ENCODE data around the gene STMN3.
"Not testable (repeated sequence)": the region's sequence is repeated elsewhere in the genome, so short reads cannot be mapped to it uniquely, and the experiment has no call there.

Gene STMN3

DNA sequence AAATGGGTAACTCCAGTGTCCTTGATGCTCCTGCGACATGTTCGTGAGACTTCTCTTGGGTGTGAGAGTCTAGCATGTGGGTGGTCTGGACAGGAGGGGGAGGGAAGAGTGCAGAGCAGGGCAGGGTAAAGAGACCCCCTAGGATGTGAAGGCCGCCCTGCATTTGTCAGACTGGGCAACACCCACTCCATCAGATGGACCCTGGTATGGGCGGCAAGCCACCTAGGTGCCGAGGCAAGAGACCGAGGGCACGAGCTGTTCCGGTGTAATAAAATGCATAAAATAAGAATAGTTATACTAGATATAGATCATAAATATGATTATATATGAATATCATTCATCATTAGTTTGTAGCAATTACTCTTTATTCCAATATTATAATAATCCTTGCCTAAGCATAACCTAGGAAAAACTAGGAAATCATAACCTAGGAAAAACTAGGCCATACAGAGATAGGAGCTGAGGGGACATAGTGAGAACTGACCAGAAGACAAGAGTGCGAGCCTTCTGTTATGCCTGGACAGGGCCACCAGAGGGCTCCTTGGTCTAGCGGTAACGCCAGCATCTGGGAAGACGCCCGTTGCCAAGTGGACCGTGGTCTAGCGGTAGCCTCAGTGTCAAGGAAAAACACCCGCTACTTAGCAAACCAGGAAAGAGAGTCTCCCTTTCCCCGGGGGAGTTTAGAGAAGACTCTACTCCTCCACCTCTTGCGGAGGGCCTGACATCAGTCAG is 39.2 kb downstream of the STMN3 start:
- DNase-seq (ENCODE audit: low read depth, low spot score) = not testable (repeated sequence)

DNA sequence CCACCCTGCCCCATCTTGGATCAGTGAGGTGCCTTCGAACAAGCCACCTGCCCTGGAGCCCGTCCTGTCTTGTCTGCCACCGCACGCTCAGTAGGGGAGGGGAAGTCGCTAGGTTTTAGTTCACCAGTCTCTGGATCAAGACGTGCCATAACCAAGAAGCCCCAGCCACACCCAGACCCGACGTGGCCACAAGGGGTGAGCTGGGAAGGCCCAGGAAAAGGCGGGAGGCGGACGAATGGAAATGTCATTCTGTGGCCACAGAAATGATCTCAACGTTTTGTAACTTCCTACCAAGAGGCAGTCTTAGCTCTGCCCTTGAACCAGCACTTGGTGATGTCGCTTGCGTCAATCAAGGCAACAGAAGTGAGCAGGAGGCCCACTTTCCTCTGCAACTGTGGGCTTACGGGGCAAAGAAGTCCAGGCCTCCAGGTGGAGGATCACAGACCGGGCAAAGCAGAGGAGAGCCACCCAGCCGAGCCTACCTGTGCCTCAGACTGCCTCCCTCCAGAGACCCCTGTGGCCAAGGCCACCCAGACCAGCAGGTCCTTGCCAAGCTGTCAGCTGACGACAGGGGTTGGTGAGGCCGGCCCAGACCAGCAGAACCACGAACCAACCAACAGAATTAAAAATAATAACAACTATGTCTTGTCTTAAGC is 40.8 kb downstream of the STMN3 start:
- DNase-seq (ENCODE audit: low read depth, low spot score) = no peak

DNA sequence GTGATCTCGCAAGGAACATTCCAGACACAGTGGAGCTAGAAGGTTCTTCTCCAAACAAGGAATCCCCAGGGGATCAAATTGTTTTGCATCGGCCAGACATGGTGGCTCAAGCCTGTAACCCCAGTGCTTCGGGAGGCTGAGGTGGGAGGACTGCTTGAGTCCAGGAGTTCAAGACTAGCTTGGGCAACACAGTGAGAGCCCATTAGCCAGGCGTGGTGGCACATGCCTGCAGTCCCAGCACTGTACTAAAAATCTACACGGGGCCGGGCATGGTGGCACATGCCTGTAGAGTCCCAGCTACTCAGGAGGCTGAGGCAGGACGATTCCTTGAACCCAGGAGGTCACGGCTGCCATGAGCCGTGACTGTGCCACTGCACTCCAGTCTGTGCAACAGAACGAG is 41.6 kb downstream of the STMN3 start:
- DNase-seq (ENCODE audit: low read depth, low spot score) = no peak

DNA sequence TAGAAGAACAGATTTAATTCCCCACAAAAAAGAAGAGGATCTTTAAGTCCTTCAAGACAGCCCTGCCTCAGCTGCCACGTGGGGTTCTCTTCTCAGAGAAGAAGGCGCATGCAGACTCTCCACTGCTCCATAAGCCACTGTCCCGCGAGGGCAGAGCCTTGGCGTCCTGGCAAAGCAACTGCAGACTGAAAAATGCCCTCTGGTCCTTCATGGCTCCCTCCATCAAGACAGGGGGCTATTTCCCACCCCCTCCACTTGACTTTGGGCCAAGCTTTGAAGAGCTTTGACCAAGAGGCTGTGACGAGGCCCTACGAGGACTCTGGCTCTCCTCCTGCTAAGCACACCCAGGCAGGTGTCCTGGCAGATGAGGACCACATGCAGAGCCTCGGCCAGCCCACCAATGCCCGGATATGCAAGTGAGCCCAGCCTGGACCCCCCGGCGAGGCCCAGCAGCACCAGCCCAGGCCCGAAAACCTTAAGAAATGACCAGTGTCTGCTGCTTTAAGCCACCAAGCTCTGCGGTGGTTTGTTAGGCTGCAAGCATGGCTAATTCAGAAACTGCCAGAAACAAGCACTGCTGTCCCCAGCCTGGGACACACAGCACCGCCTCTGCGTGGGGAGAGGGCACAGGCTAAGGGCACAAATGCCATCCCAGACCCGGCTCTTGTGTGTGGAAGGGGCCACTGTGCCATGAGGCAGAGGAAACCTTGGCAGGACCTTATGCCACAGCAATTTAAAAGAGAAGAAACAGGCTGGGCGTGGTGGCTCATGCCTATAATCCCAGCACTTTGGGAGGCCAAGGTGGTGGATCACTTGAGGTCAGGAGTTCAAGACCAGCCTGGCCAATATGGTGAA is 42.4 kb downstream of the STMN3 start:
- DNase-seq (ENCODE audit: low read depth, low spot score) = no peak

DNA sequence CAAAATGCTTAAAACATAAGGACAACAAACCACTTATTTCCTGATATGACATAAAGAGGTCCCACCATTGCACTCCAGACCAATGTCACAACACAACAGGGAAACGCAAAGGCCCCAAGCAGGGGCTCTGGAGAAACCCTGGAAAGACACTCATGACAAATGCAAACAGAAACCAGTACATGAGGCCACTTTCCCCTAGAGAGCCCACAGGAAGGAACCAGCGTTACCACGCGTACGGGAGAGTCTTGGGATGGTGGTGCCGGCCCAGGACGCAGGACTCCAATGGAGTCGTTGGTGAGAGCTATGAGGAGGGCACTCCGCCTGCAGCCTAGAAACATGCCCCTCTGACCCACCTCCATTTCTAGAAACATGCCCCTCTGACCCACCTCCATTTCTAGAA is 46.5 kb downstream of the STMN3 start:
- DNase-seq (ENCODE audit: low read depth, low spot score) = no peak

DNA sequence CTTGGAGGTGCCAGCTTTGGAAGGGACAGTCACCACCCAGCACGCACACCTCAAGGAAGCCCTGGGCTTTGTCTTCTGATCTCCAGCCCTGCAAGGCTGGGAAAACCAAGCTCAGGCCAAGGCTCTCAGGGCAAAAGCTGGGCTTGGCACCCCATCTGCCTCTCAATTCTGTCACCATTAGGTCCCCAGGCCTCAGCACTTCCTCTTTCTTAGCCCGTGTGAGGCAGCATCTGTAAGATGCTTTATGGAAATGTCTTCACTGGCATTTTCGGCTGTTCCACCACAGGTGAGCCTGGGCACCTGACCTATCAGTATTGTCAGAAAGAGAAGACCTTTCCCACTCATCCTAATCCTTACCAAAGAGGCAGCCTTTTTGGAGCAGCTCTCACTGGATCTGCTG is 50.9 kb downstream of the STMN3 start:
- no peak for DNase-seq (ENCODE audit: low read depth, low spot score)

DNA sequence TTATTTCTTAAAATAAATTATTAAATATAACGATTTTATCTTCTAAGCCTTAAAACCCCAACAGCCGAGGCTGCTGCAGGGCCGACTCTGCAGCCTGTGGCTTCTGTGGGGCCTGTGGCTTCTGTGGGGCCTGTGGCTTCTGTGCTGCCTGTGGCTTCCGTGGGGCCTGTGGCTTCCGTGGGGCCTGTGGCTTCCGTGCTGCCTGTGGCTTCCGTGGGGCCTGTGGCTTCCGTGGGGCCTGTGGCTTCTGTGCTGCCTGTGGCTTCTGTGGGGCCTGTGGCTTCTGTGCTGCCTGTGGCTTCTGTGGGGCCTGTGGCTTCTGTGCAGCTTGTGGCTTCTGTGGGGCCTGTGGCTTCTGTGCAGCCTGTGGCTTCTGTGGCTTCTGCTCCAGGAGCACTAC is 51.5 kb downstream of the STMN3 start:
- not testable (repeated sequence) for DNase-seq (ENCODE audit: low read depth, low spot score)

DNA sequence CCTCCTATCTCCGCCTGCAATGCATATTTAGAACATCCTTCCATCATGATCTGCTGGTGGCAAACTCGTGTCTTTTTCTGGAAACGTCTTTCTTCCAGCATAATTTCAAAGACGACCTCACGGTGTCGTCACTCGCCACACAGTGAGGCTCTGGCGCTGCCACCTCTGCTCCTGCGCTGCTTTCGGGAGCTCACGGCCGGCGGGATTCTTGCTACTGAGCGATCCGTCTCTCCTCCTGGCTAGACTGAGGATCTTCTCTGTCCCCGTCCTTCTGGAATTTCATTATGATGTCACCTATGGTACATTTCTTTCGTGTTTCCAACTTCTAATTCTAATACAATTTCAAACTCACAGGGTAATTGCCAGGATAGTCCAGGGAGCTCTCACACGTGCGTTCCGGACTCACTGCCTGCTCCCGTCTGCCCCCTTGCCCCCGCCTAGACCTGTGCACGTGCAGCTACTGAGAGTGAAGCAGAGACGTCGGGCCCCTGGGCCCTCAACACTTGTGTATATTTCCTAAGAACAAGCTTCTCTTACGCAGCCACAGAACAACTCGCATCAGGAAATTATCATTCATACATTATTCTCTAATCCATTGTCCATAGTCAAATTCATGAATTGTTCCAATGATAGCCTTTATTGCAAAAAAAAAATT is 53.7 kb downstream of the STMN3 start:
- no peak for DNase-seq (ENCODE audit: low read depth, low spot score)

DNA sequence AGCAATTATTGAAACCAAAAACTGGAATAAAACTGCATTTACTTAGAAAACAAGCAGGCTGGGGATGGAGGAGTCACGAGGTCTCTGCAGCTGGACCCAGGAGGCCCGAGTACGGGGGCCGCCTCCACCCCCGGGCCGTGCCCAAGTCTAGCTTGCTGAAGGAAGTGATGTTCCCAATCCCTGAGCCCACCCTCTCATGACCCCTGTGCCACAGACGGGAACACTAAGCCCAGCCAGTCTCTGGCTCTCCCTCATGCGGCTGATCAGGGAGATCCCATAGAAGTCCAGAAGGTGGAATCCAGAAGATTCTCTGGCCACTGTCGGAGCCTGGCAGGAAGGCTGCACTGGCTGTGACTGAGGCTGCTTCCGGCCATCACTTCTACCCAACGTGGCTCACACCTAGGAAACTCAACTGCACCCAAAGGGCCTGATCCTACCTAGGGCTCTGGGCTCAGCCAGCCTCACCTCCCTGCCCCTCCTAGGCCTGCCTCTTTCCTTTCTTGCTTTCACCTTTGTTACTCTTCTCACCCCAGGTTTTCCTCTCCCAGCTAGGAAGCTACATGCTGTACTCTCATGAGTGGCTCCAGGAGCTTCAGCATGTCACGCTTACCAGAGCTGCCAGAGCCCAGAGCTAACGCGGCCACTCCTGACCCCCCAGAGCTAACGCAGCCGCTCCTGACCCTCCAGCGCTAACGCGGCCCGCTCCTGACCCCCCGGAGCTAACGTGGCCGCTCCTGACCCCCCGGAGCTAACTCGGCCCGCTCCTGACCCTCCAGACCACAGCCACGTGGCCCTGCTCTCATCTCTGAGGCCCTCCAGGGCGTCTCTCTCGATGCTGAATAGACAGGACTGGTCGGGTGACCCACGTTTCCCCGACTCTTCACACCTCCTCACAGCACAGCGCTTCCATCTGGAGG is 54.5 kb downstream of the STMN3 start:
- no peak for DNase-seq (ENCODE audit: low read depth, low spot score)

DNA sequence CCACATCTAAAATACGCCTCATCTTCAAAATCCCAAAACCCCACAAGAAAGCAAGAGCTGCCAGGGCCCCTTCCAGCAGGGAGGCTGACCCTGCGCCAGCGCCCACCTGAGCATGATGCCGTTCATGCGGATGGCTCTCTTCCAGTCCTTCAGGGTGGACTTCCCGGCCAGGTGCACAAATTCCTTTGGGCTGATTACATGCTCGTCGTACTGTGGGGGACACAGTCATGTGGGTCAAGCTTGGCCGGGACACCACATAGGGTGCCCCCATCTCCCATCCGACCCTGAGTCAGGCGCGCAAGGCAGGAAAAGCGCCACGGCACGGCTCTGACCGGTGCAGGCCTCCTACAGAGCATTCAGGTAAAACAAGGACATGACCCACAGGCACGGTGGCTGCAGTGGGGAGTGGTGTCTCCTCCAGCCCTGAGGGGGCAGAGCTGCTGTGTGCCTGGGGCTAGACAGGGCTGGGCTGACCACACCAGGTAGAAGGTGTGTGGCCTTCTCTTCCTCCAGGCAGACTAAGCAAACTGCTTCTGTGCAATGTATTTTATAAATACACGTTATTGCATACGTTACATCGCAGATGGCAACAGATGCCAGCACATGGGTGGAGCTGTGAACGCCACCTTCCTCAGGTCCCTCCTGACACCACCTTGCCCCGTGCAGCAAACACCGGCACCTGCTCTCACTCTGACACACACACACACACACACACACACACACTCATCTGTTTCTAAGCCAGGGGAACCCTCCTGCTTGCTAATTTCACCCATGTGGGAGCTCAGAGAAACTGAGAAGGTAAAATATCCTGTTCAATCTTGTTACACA is 55.4 kb downstream of the STMN3 start:
- no peak for DNase-seq (ENCODE audit: low read depth, low spot score)

DNA sequence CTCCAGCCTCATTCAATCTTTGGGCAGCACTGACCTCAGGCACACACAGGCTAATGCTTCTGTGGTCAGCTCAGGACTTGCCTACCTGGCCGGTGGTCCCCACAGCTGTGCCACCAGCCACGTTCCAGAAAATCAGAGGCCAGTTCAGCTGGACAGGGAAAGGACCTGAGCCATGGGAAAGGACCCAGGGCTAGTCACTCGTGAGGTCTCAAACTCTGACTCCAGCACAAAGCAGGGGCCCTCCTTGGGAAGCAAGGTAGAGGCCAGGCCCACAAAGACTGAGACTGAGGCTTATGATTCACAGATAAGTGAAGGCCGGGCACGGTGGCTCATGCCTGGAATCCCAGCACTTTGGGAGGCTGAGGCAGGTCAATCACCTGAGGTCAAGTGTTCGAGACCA is 56.8 kb downstream of the STMN3 start:
- no peak for DNase-seq (ENCODE audit: low read depth, low spot score)

DNA sequence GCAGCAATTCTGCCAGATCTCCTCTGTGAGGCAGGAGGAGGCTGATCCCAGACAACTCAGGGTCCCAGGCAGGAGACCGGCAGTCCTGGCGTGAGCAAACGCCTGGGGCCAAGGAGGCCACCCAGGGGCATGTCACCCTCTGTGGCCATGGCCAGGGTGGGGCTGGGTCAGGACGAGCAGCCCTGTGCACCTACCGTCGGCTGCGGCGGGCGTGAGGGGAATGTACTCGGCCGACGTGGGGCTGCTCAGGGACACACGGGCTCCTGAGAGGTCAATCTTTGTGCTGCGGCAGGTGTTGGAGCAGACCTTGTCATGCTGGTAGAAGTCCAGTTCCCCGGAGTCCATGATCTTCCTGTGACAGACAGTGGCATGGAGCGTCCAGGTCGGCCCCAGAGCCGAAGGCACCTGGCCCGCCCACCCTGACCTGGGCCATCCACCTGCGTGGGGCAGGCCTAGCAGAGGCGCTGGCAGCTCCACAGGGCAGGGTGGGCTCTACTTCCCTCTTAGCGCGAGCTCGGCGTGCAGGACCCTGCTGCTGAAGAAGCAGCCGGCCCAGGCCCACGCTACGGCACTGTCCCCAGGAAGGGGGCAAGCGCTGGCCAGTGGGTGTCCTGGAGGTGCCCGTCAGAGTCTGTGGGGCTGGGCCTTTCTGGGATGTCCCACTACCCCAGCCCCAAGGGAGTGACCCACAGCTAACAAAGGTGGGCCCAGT is 57.7 kb downstream of the STMN3 start:
- no peak for DNase-seq (ENCODE audit: low read depth, low spot score)

DNA sequence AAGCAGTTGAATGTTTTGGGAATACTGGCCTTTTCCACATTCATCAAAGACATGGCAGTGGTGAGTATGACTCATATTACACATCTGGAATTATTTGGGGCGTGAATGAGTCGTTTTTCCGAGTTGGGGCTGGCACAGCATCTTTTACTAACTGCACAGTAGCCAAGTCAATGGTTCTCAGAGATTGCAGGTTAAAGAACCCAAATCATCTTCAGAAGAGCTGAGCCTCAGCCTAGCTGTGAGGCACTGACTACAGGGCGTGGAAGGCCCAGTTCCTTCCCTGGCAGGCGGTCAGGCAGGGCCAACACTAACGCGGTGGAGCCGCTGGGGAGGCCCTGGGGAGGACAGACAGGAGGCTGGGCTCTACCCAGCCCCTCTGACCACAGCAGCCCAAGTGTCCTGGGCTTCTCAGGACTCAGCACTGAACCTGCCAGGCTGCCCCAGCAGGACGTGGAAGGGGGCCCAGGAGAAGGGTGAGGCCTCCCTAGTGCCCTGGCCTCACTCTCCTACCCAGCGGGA is 59.1 kb downstream of the STMN3 start:
- no peak for DNase-seq (ENCODE audit: low read depth, low spot score)

DNA sequence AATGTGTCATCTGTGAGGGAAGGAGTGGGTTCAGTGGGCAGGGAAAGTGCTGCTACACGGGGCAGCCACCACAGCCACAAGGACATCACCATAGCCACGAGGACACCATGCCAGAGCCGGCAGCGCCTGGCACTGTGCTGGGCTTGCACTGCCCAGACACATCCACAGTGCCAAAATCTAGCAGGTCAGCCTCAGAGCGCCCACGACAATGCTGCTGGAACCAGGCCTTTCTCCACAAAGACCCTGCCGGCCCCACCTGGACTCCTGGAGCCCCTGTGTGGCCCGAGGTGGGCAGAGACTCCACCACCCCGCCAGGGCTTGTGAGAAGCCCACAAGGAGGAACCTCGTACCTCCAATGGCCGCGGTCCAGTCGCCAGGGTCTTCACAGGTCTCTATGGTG is 60.6 kb downstream of the STMN3 start:
- DNase-seq (ENCODE audit: low read depth, low spot score) = no peak

DNA sequence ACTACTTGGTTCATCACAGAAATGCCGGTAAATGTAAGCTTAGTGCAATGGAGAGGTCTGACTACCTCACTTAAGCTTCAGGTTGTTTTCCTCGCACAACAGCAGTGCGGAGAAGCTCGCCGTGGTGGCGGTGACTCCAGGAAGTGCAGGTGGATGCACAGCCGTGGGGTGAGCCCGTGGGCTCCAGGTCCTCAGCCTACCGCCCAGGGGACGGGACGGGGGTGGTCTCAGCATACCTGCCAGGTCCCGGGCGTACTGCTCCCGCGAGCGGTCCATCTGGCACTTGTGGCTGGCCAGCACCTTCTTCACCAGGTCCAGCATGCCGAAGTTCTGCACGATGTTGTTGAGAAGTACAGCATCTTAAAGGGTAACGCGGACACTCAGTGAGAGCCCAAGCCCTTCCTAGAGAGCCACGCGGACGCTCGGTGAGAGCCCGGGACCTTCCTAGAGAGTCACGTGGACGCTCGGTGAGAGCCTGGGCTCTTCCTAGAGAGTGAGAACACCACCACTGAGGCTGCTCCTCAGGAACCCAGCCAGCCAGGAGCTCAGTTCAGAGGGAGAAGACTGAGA is 61.4 kb downstream of the STMN3 start:
- DNase-seq (ENCODE audit: low read depth, low spot score) = no peak

DNA sequence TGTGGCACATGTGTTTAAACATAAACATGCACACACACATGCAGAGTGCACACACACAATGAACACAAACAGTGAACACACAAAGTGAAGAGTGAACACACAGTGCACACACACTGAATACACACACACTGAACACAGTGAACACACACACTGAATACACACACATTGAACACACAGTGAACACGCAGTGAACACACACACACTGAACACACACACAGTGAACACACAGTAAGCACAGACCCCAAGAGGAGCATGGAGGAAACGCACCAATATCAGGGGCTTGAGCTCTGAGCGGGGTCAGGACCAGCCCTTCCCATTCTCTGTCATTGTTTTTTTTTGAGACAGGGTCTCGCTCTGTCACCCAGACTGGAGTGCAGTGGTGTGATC is 62.1 kb downstream of the STMN3 start:
- DNase-seq (ENCODE audit: low read depth, low spot score) = no peak

DNA sequence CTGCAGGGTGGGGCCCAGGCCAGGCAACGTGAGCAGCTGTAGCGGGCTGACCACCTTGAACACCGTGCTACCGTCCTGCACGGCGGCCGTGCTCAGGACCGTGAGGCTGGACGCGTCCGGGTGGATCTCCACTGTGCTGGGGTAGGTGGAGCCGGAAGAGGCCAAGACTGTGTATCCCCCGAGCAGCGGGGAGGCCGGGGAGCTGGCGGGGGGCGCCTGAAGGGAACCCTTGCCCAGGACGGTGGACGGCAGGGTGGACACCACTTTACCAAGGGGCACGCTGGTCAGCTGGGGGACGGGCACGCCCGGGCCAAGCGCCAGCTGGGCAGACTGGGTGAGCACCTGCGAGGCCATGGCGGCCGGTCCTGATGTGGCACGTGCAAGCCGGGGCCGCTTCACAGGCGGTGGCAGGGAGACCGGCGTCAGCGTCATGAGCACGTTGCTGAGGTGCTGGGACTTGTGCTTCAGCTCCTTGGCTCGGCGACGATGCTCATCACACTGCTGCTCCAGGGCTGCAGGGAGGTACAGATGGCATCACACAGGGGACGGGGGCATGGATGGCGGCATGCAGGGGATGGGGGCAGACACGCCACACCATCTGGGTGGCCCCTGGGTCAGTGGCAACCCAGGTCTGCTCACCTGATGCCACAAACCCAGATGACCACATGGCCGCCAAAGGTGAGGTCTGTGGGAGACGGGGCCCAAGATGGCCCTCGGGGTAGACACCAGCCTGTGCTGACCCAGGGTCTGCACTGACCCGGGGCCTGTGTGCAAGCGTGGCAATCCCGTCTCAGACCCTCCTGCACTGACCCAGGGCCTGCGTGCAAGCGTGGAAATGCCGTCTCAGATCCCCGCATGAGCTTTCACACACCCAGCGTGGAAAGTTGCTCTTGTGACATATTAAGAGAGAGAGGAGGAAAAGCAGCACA is 62.7 kb downstream of the STMN3 start:
- DNase-seq (ENCODE audit: low read depth, low spot score) = no peak
